ENCODE results near the gene ADAM10. TPM values are rescaled to one million over a fixed set of nuclear protein-coding genes. Genes with fewer than 3 reads are reported as not detected.

The ADAM10 gene
- total RNA-seq, 1 experiment from 2014 or later, result 159 TPM

DNA sequence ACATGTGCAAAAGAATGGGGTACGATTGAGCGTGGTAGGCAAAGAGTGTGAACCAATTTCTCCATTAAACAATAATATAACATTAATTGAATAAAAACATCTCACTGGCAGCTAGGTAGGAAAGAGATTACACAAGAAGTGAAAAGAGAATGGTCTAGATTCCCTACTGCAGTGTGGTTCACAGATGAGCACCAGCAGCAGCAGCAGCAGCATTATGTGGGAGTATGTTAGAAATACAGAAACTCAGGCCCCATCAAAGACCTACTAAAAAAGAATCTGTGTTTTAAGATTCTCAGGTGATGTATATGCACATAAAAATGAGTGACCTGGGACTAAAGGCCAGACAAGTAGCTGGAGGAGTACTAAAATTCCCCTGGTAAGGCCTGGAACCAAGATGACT is 118.2 kb downstream of the ADAM10 start:
- H3K27ac ChIP-seq (ENCODE audit: insufficient read length, low read depth, low read length), result no peak overlapping the region
- H3K18ac ChIP-seq (ENCODE audit: insufficient read length, low read depth, low read length), result no peak overlapping the region
- H3K4me1 Mint-ChIP-seq, result peaks cover 4 to 6% of the 10 kb centered on the region in 2 experiments; a peak in 2 of 4 replicates
- H3K4ac ChIP-seq (ENCODE audit: low read depth, low read length), result no peak overlapping the region
- no peak overlapping the region for H3K4me2 ChIP-seq (ENCODE audit: insufficient read depth, insufficient read length, low read length)
- H2BK15ac ChIP-seq (ENCODE audit: low read depth, low read length), result no peak overlapping the region
- no peak overlapping the region for H3K4me3 Mint-ChIP-seq
- no peak overlapping the region for H2BK12ac ChIP-seq (ENCODE audit: insufficient read length, low read depth, low read length)
- H2BK20ac ChIP-seq (ENCODE audit: low read depth, low read length, poor library complexity, severe bottlenecking), result no peak overlapping the region
- no peaks in the 10 kb centered on the region for H3K79me2 ChIP-seq (ENCODE audit: insufficient read depth, low read length)
- H3K23ac ChIP-seq (ENCODE audit: insufficient read length, low read depth, low read length), result no peak overlapping the region
- H4K91ac ChIP-seq (ENCODE audit: insufficient read length, low read depth, low read length), result no peak overlapping the region
- H3K27ac Mint-ChIP-seq, result no peak overlapping the region
- no peak overlapping the region for H3T11ph ChIP-seq (ENCODE audit: low read length)
- H4K20me1 ChIP-seq (ENCODE audit: control insufficient read depth, insufficient read depth, insufficient read length), result no peaks in the 10 kb centered on the region
- no peaks in the 10 kb centered on the region for H3K27me3 Mint-ChIP-seq (ENCODE audit: low read depth)
- TF ChIP-seq, protein P1, sequence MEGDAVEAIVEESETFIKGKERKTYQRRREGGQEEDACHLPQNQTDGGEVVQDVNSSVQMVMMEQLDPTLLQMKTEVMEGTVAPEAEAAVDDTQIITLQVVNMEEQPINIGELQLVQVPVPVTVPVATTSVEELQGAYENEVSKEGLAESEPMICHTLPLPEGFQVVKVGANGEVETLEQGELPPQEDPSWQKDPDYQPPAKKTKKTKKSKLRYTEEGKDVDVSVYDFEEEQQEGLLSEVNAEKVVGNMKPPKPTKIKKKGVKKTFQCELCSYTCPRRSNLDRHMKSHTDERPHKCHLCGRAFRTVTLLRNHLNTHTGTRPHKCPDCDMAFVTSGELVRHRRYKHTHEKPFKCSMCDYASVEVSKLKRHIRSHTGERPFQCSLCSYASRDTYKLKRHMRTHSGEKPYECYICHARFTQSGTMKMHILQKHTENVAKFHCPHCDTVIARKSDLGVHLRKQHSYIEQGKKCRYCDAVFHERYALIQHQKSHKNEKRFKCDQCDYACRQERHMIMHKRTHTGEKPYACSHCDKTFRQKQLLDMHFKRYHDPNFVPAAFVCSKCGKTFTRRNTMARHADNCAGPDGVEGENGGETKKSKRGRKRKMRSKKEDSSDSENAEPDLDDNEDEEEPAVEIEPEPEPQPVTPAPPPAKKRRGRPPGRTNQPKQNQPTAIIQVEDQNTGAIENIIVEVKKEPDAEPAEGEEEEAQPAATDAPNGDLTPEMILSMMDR (conservative IDR thresholded peaks at IDR 0.05), result no peak
- H2BK5ac ChIP-seq (ENCODE audit: insufficient read length, low read length), result no peak overlapping the region
- no peaks in the 10 kb centered on the region for H3K9me3 Mint-ChIP-seq
- no peak for DNase-seq
- H3K14ac ChIP-seq (ENCODE audit: insufficient read depth, low read length), result no peak overlapping the region
- no peaks in the 10 kb centered on the region for H3K27me3 ChIP-seq (ENCODE audit: insufficient read depth, low read length)
- H3K9me3 ChIP-seq (ENCODE audit: control insufficient read depth, low read depth, low read length), result no peaks in the 10 kb centered on the region
- WGBS (ENCODE audit: extremely low coverage, insufficient read length, low lambda C conversion rate), result no CpG with 5 or more reads among the region's 2 CpGs
- no peaks in the 10 kb centered on the region for H3K23me2 ChIP-seq (ENCODE audit: insufficient read length, low read depth, low read length, poor library complexity, severe bottlenecking)
- H4K5ac ChIP-seq (ENCODE audit: insufficient read length, low read depth, low read length), result no peak overlapping the region
- no peak overlapping the region for H2BK120ac ChIP-seq (ENCODE audit: low read depth, low read length, poor library complexity, severe bottlenecking)
- H3K56ac ChIP-seq (ENCODE audit: insufficient read length, low read depth, low read length), result no peak overlapping the region
- no peak overlapping the region for H3K9ac ChIP-seq (ENCODE audit: extremely low read depth, insufficient read length, low read length)
- no peaks in the 10 kb centered on the region for H3K79me1 ChIP-seq (ENCODE audit: insufficient read depth, low read depth, low read length, poor library complexity, severe bottlenecking)
- no peak overlapping the region for H4K8ac ChIP-seq (replicated peaks; ENCODE audit: insufficient read length, low read depth, low read length)
- H3K4me1 ChIP-seq (ENCODE audit: insufficient read depth, low read length), result no peaks in the 10 kb centered on the region
- peaks cover 11 to 30% (median 24%) of the 10 kb centered on the region in 3 experiments; a peak in 6 of 7 replicates for H3K36me3 Mint-ChIP-seq (ENCODE audit: insufficient read depth in 1 of 3, low read depth in 3 of 3)
- H2AFZ ChIP-seq (ENCODE audit: low read length), result no peak overlapping the region
- H2AK5ac ChIP-seq (ENCODE audit: insufficient read length, low read length), result no peak overlapping the region

Data from H9 (cell line).